Measurements from ENCODE around the gene SLC27A1.
"Not testable (repeated sequence)": the region's sequence is repeated elsewhere in the genome, so short reads cannot be mapped to it uniquely, and the experiment has no call there.

Gene SLC27A1

DNA sequence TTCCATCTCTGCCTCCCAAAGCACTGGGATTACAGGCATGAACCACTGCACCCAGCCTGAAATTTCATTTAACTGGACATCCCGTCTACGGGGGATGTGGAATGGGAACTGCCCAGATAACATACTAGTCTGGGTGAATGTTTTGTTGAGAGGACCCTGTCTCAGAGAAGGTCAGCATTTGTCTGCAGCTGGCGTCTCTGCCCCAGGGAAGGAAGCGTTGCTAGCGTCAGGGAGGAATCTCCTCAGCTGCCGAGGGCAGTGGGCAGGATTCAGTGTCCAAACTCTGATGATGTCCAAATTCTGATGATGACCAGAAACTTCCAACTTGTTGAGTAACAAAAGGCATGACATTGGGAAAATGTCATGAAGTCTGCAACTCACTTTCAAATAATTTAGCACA is 12.7 kb upstream of the SLC27A1 start:
- DNase-seq, result no peak

DNA sequence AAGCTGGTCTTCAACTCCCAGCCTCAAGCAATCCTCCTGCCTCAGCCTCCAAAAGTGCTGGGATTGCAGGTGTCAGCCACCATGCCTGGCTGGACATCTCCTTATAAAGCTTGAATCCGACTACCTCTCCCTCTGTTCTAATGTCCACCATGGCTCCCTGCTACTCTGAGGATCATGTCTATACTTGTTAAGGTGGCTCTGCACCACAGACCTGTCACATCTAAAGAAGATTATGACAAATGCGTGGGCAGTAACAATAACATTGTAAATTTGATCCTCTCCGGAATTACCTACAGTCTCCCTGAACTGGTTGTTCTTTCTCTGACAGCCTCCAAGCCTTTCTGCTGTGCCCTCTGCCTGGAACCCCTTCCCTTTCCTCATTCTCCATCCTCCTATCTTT is 11.4 kb upstream of the SLC27A1 start:
- no peak for DNase-seq

DNA sequence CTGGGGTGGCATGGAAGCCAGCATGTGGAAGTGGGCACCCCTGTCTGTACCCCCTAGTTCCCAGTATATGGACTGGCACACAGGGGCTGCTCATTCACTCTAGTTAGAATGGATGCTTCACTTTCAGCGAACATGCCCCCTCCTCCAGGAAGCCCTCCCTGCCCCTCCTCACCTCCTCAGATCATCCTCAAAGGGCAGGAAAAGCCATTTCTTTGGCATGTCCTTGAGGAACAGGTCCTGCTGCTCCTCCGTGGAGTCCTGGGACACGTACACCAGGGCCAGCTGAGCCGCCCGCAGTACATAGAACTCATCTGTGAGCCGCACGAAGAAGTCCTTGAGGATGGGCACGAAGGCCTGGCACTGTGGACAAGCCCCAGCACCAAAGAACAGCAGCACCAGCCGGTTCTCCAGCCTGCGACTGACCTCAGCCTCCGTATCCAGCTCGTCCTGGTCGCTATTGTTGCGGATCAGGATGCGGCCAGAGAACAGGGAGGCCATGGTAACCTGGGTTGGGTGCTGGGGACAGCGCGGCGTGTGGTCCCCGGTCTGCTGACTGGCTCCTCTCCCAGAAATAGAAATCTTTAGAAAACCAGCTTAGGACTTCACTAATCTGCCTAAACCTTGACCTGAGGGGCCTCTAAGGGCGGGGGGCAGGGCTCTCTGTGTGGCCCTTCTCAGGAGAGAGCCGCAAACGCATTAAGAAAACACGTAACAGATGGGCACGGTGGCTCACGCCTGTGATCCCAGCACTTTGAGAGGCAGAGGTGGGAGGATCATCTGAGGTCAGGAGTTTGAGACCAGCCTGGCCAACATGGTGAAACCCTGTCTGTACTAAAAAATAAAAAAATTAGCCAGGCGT is 9.7 kb upstream of the SLC27A1 start, which contains the start of gene NXNL1:
Gene NXNL1, minus strand, starts transcription at position 555 of the 859 bp plus-strand sequence. Its CDS starts 57 bp downstream, at position 498.
- no peak for DNase-seq

DNA sequence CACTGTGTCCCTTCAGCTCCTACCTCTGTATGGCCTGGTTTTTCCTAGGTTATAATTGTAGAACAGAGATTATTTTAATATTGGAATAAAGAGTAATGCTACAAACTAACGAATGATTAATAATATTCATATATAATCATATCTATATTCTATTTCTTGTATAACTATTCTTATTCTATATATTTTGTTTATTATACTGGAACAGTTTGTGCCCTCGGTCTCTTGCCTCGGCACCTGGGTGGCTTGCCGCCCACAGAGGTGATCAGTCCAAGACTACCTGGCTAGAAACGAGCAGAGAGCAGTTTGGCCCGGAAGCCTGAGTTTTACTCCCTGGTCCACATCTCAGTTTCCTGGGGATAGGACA is 3.9 kb upstream of the SLC27A1 start:
- no peak for DNase-seq

DNA sequence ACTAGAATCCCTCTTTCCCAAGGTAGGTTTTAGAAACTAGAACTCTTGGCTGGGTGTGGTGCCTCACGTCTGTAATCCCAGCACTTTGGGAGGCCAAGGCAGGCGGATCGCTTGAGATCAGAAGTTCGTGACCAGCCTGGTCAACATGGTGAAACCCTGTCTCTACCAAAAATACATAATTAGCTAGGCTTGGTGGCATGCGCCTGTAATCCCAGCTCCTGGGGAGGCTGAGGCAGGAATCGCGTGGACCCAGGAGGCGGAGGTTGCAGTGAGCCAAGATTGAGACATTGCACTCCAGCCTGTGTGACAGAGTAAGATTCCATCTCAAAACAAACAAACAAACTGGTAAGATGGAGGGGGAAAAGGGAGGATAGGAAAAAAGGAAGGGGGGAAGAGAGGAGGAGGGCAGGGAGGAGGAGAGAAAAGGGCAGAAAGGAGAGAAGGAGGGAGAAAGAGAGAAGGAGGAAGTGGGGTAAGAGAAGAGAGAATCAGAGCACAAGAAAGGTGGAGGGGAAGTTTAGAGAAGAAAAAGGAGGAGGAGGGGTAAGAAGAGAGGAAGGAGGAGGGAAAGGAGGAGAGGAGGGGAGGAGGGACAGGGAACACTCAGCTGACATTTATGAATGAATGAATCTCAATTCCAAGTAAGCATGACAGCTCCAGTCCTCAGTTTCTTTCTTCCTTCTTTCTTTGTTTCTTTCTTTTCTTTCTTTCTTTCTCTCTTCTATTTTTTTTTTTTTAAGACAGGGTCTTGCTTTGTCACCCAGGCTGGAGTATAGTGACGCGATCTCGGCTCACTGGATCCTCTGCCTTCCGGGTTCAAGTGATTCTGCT is 2.6 kb upstream of the SLC27A1 start:
- DNase-seq, result no peak

DNA sequence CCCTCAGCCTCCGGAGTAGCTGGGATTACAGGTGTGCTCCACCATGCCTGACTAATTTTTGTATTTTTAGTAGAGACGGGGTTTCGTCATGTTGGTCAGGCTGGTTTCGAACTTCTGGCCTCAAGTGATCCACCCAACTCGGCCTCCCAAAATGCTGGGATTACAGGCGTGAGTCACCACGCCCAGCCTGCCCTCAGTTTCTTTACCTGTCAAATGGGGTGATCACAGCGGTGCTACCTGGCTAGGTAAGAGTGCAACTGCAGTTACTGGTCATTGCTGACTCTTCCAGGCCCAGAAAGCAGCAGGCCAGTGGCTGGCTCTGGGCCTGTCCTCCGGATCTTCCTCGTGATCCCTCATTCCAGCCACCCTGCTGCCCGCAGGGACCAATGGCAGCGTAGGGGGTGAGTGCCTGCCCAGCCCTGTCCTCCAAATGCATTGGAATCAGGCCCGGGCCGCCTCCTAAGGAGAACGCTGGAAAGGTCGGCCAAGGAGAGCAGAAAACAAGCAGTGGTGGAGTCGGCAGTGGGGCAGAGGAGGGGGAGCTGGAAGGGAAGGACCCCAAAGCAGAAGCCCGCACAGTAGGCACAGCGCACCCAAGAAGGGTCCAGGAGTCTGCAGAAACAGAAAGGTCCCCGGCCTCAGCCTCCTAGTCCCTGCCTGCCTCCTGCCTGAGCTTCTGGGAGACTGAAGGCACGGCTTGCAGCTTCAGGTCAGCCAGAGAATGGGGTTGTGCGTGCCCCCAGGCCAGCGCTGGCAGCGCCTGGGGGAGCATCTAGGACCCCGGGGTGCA is 1.8 kb upstream of the SLC27A1 start:
- DNase-seq, result no peak

DNA sequence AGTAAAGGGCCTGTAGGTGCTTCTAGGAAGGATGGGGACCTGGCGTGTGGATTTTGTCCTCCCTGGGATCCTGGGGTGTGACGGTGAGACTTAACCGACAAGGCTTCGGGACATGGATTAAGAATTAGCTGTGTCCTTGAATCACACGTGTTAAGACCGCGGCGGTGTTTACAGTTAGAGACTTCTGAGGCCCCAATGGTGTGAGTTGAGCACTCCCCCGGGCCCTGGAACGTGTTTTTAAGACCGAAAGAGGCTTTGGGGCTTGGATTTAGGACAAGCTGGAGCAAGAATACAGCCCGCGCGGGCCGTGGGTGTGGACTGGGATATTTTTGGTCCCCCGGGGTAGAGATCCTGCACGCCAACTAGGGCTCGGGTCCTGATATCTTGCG is 1.2 kb upstream of the SLC27A1 start:
- DNase-seq, result no peak

DNA sequence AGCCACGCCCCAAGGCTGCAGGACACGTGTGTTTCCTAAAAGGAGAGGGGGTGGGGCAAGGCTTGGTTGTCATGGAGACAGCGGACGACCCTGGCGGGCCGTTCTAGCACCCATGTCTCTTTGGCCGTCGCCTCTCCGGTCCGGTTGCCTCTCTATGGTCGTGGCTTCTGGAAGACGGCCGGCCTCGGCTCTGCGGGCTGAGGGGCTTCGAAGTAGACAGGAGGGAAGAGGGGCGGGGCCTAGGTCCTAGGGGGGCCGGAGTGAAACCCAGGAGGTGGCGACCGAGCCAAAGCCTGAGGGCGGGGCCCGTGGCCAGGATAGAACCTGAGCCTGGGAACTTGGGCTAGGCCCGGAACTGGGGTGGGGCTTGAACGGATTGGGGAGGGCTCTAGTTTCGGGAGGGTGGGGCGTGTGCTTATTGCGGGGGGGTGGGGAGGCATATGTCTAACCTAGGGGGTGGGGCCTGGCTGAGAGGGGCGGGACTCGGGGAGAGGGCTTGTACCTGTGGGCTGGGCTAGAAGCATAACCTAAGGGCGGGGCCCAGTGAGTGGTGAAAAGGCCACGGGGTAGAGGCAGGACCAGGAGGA is 750 bp upstream of the SLC27A1 start:
- DNase-seq, result peak; percentile 44

DNA sequence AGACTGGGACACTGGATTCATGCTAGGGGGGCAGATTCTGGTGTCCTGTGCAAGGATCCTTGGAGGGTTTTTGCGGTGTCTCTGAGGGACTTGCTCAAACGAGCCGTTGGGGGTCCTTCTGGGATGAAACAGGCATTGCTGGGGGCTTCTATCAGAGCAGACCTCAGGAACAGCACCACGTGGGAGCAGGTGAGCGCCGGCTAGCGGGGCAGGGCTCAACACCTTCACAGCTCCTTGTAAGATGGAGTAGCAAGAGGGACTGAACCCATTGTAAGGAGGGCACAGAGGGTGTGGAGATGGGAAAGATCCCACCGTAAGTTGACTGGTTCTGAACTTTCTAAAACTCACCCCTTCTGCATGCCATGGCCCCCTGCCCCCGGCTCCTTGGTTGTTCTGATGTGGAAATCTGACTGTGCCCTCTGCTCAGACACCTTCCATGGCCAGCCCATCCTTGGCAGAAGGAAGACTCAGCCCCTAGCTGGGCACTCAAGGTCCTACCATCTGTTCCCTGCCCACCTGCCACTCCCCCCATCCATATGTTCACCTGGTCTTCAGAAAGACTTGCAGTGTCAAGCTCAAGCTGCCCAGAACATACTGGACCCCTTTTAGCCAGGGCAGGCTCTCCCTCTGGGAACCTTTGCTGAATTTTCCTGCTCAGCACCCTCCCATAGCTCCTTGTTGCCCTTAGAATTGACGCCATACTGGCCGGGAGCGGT is 1.2 kb downstream of the SLC27A1 start:
- no peak for DNase-seq

DNA sequence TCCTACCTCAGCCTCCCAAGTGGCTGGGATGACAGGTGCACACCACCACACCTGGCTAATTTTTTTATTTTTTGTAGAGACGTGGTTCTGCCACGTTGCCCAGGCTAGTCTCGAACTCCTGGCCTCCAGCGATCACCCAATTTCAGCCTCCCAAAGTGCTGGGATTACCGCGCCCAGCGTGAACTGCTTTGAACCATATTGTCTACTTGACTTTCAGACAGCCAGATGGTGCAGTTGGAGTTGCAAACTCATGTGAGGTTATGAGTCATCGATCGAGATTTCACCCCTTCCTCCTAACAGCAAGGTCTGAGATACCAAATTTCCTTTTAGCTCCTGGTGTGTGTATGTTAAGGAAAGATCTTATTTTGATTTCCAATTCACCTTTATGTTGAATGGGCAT is 2.7 kb downstream of the SLC27A1 start:
- no peak for DNase-seq

DNA sequence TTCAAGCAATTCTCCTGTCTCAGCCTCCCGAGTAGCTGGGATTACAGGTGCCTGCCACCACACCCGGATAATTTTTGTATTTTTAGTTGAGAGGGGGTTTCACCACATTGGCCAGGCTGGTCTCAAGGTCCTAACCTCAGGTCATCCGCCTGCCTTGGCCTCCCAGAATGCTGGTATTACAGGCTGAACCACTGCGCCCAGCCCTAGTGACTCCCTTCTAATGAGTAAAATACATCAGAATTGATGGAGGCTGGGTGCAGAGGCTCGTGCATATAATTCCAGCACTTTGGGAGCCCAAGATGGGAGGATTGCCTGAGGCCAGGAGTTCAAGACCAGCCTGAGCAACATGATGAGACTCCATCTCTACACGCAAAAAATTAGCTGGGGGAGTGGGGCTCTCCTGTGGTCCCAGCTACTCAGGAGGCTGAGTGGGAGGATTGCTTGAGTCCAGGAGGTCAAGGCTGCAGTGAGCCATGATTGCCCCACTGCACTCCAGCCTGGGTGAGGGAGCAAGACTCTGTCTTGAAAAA is 4.8 kb downstream of the SLC27A1 start:
- not testable (repeated sequence) for DNase-seq

DNA sequence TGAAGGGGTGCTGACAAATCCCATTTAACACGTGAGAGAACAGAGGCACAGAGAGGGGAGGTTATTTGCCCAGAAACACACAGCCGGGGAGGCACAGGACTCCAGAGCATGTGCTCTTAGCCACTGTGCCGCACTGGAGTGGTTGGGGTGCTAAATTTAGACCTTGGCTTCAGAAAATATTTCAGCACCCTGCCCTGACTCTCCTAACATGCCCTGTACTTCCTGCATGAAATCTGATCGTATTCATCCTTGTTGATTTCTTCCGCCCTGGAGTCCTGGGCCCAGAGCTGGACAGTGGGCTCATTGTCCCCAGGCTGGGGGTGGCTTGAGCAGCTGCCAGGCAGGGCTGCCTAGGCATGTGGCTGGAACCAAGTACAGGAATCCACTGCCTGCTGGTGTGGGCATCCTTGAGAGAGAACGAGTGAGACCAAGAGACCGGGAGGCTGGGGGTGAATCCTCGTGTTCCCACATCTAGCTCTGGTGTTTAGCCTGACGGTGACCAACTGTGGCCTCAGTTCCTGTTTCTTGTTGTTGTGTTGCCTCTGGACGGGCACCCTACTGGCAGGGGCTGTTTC is 5.3 kb downstream of the SLC27A1 start:
- no peak for DNase-seq

DNA sequence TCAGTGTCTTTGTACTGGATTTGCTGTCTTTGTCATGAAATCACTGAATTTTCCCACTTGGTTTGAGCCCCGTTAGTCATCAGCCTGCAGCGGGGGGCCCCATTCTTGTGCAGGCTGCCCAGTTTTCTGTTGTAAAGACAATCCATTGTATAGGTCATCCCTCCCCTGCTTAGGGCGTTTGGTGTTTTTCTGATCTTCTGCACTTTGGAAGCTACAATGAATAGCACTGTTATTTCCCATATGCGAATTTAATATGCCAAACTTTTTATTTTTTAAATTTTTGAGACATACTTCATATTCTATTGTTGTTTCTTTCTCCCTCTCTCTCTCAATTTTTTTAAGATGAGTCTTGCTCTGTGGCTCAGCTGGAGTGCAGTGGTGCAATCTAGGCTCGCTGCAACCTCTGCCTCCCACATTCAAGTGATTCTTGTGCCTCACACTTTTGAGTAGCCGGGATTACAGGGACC is 9.0 kb downstream of the SLC27A1 start:
- no peak for DNase-seq

DNA sequence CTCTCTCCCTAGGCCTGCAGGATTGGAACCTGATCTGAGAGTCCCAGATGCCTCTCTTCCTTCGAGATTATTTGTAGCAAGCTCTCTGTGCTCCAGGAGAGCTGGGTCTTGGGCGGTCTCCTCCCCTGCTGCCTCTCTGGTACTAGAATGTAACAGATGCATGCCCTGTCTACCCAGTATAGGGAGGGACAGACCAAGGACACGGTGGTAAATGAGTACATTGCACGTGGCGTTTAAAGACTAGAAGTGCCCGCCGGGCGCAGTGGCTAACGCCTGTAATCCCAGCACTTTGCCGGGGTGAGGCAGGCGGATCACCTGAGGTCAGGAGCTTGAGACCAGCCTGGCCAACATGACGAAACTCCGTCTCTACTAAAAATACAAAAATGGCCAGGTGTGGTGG is 11.7 kb downstream of the SLC27A1 start:
- no peak for DNase-seq

DNA sequence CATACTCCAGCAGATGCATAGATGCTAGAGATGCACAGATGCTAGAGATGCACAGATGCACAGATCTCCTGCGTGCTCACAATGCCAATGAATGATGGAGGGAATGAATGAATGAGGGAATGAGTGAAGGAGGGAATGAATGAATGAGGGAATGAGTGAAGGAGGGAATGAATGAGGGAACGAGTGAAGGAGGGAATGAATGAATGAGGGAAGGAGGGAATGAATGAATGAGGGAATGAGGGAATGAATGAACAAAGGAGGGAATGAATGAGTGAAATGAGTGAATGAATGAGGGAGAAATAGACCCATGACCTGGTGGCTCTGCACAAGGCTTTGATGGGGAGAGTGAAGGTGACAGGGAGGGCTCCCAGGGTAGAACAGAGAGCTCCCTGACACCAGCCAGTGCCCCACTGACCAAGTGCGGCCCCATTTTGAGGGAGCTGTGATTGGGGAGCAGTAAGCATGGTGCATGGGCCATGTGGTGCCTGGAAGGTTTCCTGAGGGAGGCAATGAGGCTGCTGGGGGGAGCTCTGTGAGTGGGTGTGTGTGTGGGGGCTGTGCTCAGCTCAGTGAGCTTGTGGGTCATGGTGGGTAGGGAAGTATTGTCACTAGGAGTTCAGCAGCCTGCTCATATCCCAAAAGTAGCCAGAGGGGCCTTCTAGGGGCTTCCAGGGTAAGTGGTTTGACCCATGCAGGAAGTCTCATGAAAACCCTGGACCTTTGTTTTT is 12.7 kb downstream of the SLC27A1 start:
- no peak for DNase-seq

DNA sequence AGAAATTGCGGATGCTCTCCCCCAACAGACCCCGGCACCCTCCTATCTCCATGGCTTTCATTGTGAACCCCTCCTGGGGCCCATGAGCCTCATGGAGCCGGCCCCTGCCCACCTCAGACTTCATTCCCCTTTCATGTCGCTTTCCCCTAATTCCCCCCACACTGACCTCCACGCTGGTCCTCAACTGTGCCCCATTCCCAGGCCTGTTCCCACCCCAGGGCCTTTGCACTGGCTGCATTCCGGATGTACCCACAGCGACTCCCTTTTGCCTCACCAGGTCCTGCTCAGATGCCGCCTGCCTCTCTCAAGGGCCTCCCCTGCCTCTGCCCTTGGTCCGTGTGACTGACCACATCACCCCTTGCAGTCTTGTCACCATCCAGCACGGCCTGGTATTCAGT is 13.3 kb downstream of the SLC27A1 start:
- no peak for DNase-seq

DNA sequence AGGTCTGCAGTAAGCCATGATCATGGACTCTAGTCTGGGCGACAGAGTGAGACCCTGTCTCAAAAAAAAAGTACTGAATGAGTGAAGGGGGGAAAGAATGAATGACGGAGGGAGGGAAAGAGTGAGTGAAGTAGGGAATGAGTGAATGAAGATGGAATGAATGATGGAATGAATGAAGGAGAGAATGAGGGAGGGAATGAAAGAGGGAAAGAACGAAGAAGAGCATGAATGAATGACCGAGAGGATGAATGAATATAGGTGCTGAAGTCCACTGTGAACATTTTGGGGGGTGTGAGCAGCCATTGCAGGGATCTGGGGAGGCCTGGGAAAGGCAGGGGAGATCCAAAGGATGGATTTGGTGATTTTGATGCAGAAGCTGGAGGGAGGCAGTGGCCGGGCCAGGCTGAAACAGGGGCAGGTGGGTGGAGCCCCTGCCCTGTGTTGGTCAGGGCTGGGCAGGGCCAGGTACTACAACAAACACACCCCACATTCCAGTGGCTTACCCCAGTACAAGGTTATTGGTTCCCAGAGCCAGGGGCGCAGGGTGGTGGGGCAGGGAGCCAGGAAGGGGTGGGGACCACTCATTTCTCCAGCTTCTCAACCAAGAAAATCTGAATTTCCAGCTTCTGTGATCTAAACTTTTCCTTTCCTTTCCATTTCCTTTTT is 14.3 kb downstream of the SLC27A1 start:
- DNase-seq, result no peak

DNA sequence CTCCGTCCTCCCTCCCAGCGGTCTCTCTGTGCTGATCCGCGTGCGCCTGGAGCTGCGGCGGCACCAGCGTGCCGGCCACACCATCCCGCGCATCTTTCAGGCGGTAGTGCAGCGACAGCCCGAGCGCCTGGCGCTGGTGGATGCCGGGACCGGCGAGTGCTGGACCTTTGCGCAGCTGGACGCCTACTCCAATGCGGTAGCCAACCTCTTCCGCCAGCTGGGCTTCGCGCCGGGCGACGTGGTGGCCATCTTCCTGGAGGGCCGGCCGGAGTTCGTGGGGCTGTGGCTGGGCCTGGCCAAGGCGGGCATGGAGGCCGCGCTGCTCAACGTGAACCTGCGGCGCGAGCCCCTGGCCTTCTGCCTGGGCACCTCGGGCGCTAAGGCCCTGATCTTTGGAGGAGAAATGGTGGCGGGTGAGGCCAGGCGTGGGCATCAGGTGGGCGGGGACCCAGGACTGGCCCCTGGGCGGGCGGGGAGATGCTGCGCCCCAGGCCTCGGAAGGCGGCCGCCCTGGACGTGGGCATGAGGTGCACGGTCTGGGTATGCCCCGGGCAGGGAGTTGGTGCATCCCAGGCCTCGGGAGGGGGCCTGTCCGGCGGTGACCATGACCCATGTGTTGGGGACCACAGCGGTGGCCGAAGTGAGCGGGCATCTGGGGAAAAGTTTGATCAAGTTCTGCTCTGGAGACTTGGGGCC is 16.4 kb downstream of the SLC27A1 start:
- DNase-seq, result no peak

DNA sequence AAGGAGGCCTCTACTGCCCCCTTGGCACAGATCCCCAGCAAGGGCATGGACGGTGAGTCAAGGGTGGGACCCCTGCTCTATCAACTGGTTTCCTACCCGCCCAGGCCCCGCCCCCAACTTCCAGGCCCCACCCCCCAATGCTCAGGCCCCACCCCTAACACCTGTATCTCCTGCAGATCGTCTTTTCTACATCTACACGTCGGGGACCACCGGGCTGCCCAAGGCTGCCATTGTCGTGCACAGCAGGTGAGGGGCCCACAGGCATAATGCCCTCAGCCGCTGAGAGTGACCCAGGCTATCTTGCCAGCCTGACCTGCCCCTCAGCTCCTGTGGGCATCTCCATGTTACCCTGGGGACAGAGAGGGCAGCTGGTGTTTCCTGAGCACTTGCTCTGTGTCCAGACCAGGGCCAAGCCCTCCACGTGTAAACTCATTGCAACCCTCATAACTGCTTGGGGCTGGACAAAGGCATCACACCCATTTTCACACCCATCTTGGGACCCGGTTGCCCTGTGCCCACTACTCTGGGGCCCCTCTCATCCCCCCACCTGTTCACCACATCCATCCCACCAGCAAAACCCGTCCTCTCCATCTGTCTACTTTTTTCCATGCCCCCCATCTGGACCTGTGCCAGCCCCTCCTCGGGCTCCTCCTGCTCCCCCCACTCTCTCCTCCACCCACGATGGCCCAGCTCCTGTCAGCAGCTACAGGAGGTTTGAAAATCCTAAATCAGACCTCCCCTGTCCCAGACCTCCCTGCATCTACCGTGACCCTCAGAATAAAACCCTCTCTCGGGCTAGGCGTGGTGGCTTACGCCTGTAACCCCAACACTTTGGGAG is 17.2 kb downstream of the SLC27A1 start:
- no peak for DNase-seq
